Measurements from ENCODE around the gene BAHD1. TPM values are rescaled to one million over a fixed set of nuclear protein-coding genes. Genes with fewer than 3 reads are reported as not detected.

BAHD1 gene
- polyA plus RNA-seq, 3 donors, result 0.67 to 8.9 (median 0.79) TPM

DNA sequence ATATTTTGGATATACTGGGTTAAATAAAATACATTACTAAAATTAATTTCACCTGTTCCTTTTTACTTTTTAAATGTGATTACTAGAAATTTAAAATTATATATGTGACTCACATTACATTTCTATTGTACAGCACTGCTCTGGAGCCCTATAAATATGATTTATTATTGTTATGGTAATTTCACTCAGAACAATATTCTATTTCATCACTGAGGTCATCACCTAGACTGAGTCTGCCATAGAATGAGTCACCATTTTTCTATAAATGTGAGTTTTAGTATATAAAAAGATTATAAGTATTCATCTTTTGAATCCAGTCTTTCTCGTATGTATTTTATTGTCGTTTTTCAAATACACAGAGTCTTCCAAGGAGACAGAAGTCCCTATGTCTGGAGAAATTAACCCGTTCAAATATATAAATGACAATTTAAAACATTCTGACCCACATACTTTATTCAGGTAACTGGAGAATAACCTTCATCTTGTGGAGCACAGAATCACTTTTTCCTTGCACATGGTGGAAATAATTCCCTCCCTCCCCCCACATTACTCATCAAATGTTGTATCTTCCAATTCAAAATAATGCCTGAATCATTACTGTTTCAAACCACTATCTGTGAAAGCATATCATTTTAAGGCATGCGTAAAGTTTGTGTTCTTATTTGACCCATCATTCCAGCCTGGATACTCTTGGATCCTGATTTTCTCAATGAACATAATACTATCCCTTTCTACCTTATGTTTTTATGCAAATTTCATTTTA lies 60.0 kb downstream of the BAHD1 start:
- Histone ChIP-seq H3K79me2 (ENCODE audit: insufficient read depth, low read length) (no peaks in the 10 kb centered on the region), H3K27ac (ENCODE audit: low read depth in 1 of 2, low read length in 2 of 2) (no peak overlapping the region), H4K20me1 (ENCODE audit: insufficient read depth, low read length) (no peaks in the 10 kb centered on the region), H3K4me3 (replicated peaks in 1 of 3; ENCODE audit: low read depth in 2 of 3, low read length in 3 of 3) (no peak overlapping the region), H3K4me1 (ENCODE audit: control insufficient read depth in 1 of 2, insufficient read depth in 2 of 2, low read length in 2 of 2) (no peaks in the 10 kb centered on the region), H3K4me2 (replicated peaks; ENCODE audit: extremely low read depth, low read length, poor library complexity, severe bottlenecking) (no peak overlapping the region), H2AFZ (ENCODE audit: insufficient read depth, low read depth, low read length, poor library complexity, severe bottlenecking) (no peak overlapping the region), H3K9ac (ENCODE audit: insufficient read depth, low read length, poor library complexity, severe bottlenecking) (no peak overlapping the region), H3K27me3 (ENCODE audit: control insufficient read depth in 2 of 2, insufficient read depth in 2 of 2, low read length in 2 of 2) (no peaks in the 10 kb centered on the region), H3K9me3 (replicated peaks in 1 of 2; ENCODE audit: control insufficient read depth in 1 of 2, insufficient read depth in 1 of 2, low read length in 2 of 2) (no peaks in the 10 kb centered on the region), H3K36me3 (replicated peaks in 1 of 2; ENCODE audit: control insufficient read depth in 1 of 2, insufficient read depth in 2 of 2, low read length in 2 of 2) (no peaks in the 10 kb centered on the region)
- TF ChIP-seq, protein P1, sequence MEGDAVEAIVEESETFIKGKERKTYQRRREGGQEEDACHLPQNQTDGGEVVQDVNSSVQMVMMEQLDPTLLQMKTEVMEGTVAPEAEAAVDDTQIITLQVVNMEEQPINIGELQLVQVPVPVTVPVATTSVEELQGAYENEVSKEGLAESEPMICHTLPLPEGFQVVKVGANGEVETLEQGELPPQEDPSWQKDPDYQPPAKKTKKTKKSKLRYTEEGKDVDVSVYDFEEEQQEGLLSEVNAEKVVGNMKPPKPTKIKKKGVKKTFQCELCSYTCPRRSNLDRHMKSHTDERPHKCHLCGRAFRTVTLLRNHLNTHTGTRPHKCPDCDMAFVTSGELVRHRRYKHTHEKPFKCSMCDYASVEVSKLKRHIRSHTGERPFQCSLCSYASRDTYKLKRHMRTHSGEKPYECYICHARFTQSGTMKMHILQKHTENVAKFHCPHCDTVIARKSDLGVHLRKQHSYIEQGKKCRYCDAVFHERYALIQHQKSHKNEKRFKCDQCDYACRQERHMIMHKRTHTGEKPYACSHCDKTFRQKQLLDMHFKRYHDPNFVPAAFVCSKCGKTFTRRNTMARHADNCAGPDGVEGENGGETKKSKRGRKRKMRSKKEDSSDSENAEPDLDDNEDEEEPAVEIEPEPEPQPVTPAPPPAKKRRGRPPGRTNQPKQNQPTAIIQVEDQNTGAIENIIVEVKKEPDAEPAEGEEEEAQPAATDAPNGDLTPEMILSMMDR (IDR thresholded peaks at IDR 0.05), result no peak
- intact Hi-C loops (cut with micrococcal nuclease), result no loop called here
- Mint-ChIP-seq H3K36me3 (no peaks in the 10 kb centered on the region), H3K9me3 (no peaks in the 10 kb centered on the region), H3K27me3 (ENCODE audit: low read depth in 3 of 3) (peaks cover 12 to 20% (median 13%) of the 10 kb centered on the region in 3 donors), H3K27ac (no peak overlapping the region), H3K4me1 (no peaks in the 10 kb centered on the region), H3K4me3 (no peak overlapping the region)
- 100% methylated on average over 1 of the region's 4 CpGs for WGBS (ENCODE audit: insufficient coverage)
- DNase-seq, result no peak

DNA sequence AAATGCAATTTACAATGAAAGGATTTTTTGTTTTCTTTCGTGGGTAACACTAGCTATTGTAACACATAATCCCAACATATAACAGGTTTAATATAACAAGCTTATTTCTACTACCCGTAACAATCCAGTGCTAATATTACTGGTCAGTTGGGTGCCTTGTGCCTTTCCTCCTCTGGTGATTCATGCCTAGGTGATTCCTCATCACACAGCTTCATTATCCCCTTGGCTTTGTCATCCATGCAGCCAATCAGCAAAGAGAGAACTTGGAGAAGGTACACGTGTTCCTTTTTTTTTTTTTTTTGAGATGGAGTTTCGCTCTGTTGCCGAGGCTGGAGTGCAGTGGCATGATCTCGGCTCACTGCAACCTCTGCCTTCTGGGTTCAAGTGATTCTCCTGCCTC lies 60.7 kb downstream of the BAHD1 start:
- no peaks in the 10 kb centered on the region for H3K9me3 ChIP-seq (replicated peaks in 1 of 2; ENCODE audit: control insufficient read depth in 1 of 2, insufficient read depth in 1 of 2, low read length in 2 of 2)

More for the DNA sequence above, 60.7 kb downstream of the BAHD1 start:
- H3K4me1 ChIP-seq (ENCODE audit: control insufficient read depth in 1 of 2, insufficient read depth in 2 of 2, low read length in 2 of 2), result no peaks in the 10 kb centered on the region
- TF ChIP-seq, protein P1 (IDR thresholded peaks at IDR 0.05), result no peak
- DNase-seq, result no peak
- Mint-ChIP-seq H3K27ac (peak overlapping the region in 1 of 7 donors; percentile 56), H3K27me3 (ENCODE audit: low read depth in 3 of 3) (peaks cover 13 to 20% (median 16%) of the 10 kb centered on the region in 3 donors), H3K4me3 (no peak overlapping the region), H3K4me1 (no peaks in the 10 kb centered on the region), H3K9me3 (no peaks in the 10 kb centered on the region), H3K36me3 (no peaks in the 10 kb centered on the region)
- no peak overlapping the region for H3K27ac ChIP-seq (ENCODE audit: low read depth in 1 of 2, low read length in 2 of 2)
- no peaks in the 10 kb centered on the region for H3K36me3 ChIP-seq (replicated peaks in 1 of 2; ENCODE audit: control insufficient read depth in 1 of 2, insufficient read depth in 2 of 2, low read length in 2 of 2)
- no peaks in the 10 kb centered on the region for H3K27me3 ChIP-seq (ENCODE audit: control insufficient read depth in 2 of 2, insufficient read depth in 2 of 2, low read length in 2 of 2)
- no peaks in the 10 kb centered on the region for H3K79me2 ChIP-seq (ENCODE audit: insufficient read depth, low read length)
- H2AFZ ChIP-seq (ENCODE audit: insufficient read depth, low read depth, low read length, poor library complexity, severe bottlenecking), result no peak overlapping the region
- H3K4me3 ChIP-seq (replicated peaks in 1 of 3; ENCODE audit: low read depth in 2 of 3, low read length in 3 of 3), result no peak overlapping the region
- H4K20me1 ChIP-seq (ENCODE audit: insufficient read depth, low read length), result no peaks in the 10 kb centered on the region
- WGBS (ENCODE audit: insufficient coverage), result no CpG with 5 or more reads among the region's 6 CpGs
- H3K4me2 ChIP-seq (replicated peaks; ENCODE audit: extremely low read depth, low read length, poor library complexity, severe bottlenecking), result no peak overlapping the region
- no peak overlapping the region for H3K9ac ChIP-seq (ENCODE audit: insufficient read depth, low read length, poor library complexity, severe bottlenecking)
- intact Hi-C loops (cut with micrococcal nuclease), result no loop called here

Measured in CD14-positive monocyte (primary cell).